OCI-LY3 (cell line): ENCODE data around the gene FANCE.

Source experiments
- H2AFZ ChIP-seq: fragments of 200-600, 300-600 bp; shearing (Covaris generic); 2 replicates; pipeline ENCODE4 v1.6.0; 2014; ENCODE audit warnings: antibody characterized with exemption, low read depth, low read length
- H3K27ac ChIP-seq: fragments of 200-600, 300-600 bp; sonication (generic); 2 replicates; pipeline ENCODE4 v1.5.1; 2014; ENCODE audit warnings: mild to moderate bottlenecking, low read length, moderate library complexity, mixed read lengths
- H3K27me3 ChIP-seq: fragments of 200-600, 300-600 bp; sonication (generic); 2 replicates; pipeline ENCODE4 v1.6.1; 2014; ENCODE audit warnings: low read depth, low read length, mixed read lengths
- H3K36me3 ChIP-seq: fragments of 200-600, 300-600 bp; sonication (generic); replicated peaks from 2 replicates; pipeline ENCODE3; 2014; ENCODE audit warnings: low read depth, low read length, mixed read lengths
- H3K4me1 ChIP-seq: fragments of 300-600, 200-600 bp; sonication (generic); 2 replicates; pipeline ENCODE4 v1.6.1; 2014; ENCODE audit warnings: low read length, mixed read lengths
- H3K4me2 ChIP-seq: fragments of 200-600, 300-600 bp; sonication (generic); 2 replicates; pipeline ENCODE4 v1.6.1; 2014; ENCODE audit warnings: low read length, mixed read lengths
- H3K4me3 ChIP-seq: fragments of 300-600, 200-600 bp; sonication (generic); 2 replicates; pipeline ENCODE4 v1.5.1; 2014; ENCODE audit warnings: antibody characterized with exemption, mild to moderate bottlenecking, low read length, moderate library complexity
- H3K79me2 ChIP-seq: fragments of 300-600, 200-600 bp; shearing (Covaris generic); 2 replicates; pipeline ENCODE4 v1.6.1; 2014; ENCODE audit warnings: mild to moderate bottlenecking, low read length, mixed read lengths
- H3K9ac ChIP-seq: fragments of 300-600, 200-600 bp; shearing (Covaris generic); 2 replicates; pipeline ENCODE4 v1.6.0; 2014; ENCODE audit warnings: mild to moderate bottlenecking, low read length, moderate library complexity
- H3K9me3 ChIP-seq: fragments of 200-600, 300-600 bp; shearing (Covaris generic); 2 replicates; pipeline ENCODE4 v1.6.1; 2014; ENCODE audit warnings: low read length, mixed read lengths; ENCODE audit not compliant: insufficient read depth
- H4K20me1 ChIP-seq: fragments of 200-600, 300-600 bp; sonication (generic); 2 replicates; pipeline ENCODE4 v1.6.1; 2016; ENCODE audit warnings: low read length, mixed read lengths; ENCODE audit not compliant: insufficient read depth
- EZH2phosphoT487 ChIP-seq: fragments of 200-600 bp; shearing (Covaris generic); IDR thresholded peaks from 2 replicates; pipeline ENCODE4 v1.6.1; 2018; ENCODE audit warnings: antibody characterized with exemption, mixed run types, low read depth
- TF ChIP-seq, protein P1 (sequence below): fragments of 200-600, 300-600 bp; sonication (generic); IDR thresholded peaks from 2 replicates; pipeline ENCODE4 v1.5.1; 2014; ENCODE audit warnings: antibody characterized with exemption, low read length, low read depth

The FANCE gene

DNA sequence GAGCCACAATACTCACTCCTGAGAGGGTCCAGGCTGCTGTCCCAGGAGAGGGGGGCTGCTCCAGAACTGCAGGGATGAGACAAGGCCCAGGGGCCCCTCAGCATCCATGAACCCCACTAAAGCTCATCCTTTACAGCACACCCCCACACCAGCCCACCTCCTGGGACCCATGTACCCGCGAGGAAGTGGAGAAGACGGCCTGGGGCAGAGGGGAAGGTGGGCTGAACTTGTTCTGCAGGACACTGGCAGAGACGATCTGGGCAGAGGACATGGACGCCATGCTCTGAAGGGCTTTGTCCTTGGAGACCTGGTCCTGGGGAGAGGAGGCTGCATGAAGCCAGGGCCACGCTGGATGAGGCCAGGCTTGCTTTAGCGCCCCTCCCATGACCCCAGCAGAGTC, 26.1 kb downstream of the FANCE start:
- no peaks in the 10 kb centered on the region for H3K4me1 ChIP-seq
- no peaks in the 10 kb centered on the region for H3K27me3 ChIP-seq
- no peak overlapping the region for H3K9ac ChIP-seq
- H3K79me2 ChIP-seq, result no peaks in the 10 kb centered on the region
- no peaks in the 10 kb centered on the region for H3K9me3 ChIP-seq
- no peaks in the 10 kb centered on the region for H3K36me3 ChIP-seq
- no peak overlapping the region for H3K4me2 ChIP-seq
- H3K27ac ChIP-seq, result no peak overlapping the region
- H4K20me1 ChIP-seq, result peaks cover 2% of the 10 kb centered on the region; the same call in 1 of the 2 replicates
- TF ChIP-seq, protein P1, sequence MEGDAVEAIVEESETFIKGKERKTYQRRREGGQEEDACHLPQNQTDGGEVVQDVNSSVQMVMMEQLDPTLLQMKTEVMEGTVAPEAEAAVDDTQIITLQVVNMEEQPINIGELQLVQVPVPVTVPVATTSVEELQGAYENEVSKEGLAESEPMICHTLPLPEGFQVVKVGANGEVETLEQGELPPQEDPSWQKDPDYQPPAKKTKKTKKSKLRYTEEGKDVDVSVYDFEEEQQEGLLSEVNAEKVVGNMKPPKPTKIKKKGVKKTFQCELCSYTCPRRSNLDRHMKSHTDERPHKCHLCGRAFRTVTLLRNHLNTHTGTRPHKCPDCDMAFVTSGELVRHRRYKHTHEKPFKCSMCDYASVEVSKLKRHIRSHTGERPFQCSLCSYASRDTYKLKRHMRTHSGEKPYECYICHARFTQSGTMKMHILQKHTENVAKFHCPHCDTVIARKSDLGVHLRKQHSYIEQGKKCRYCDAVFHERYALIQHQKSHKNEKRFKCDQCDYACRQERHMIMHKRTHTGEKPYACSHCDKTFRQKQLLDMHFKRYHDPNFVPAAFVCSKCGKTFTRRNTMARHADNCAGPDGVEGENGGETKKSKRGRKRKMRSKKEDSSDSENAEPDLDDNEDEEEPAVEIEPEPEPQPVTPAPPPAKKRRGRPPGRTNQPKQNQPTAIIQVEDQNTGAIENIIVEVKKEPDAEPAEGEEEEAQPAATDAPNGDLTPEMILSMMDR, result no peak
- no peak overlapping the region for H3K4me3 ChIP-seq
- no peak overlapping the region for H2AFZ ChIP-seq

DNA sequence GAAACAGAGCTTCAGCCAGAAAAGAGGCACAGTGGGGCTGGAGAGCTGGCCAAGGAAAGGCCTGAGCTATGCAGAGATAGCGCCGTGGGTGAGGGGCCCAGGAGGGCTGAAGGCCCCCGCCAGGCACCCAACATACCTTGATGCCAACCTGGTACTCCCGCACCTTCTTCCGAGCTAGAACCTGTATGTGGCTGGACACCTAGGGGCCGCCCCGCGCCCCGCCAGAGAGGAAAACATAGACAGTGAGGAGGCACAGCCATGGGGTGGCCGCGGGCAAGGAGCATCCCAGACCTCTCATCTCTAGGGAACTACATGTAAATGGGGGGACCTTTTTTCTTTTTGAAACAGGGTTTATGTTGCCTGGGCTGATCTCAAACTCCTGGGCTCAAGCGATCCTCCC, 28.0 kb downstream of the FANCE start:
- H3K4me3 ChIP-seq, result no peak overlapping the region
- no peaks in the 10 kb centered on the region for H3K4me1 ChIP-seq
- no peaks in the 10 kb centered on the region for H3K79me2 ChIP-seq
- no peaks in the 10 kb centered on the region for H3K36me3 ChIP-seq
- no peak overlapping the region for H3K27ac ChIP-seq
- no peak for TF ChIP-seq EZH2phosphoT487
- TF ChIP-seq, protein P1, result no peak
- H3K4me2 ChIP-seq, result no peak overlapping the region
- H4K20me1 ChIP-seq, result no peaks in the 10 kb centered on the region
- H3K9me3 ChIP-seq, result no peaks in the 10 kb centered on the region
- H3K9ac ChIP-seq, result no peak overlapping the region
- H2AFZ ChIP-seq, result no peak overlapping the region
- no peaks in the 10 kb centered on the region for H3K27me3 ChIP-seq

DNA sequence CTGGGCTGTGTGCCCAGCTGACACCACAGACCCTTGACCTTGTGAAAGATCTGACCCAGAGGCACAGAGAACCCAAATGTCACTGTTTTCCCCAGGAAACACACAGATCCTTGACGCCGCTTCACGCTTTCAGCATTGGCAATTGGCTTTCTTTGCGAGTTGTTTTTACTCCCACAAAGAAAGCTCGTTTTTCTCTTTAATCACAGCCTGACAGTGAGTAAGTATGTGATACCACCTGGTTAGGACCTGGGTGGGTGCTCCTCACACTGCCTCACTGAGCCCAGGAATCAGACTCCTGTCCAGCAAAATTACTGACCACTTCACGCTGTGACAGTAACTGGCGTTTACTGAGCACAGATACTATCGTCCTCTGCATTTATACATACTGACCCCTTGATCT, 29.1 kb downstream of the FANCE start:
- H4K20me1 ChIP-seq, result no peaks in the 10 kb centered on the region
- no peak overlapping the region for H3K4me3 ChIP-seq
- H3K4me1 ChIP-seq, result no peaks in the 10 kb centered on the region
- H2AFZ ChIP-seq, result no peak overlapping the region
- no peak overlapping the region for H3K27ac ChIP-seq
- no peak overlapping the region for H3K4me2 ChIP-seq
- no peaks in the 10 kb centered on the region for H3K79me2 ChIP-seq
- no peaks in the 10 kb centered on the region for H3K9me3 ChIP-seq
- H3K36me3 ChIP-seq, result no peaks in the 10 kb centered on the region
- TF ChIP-seq EZH2phosphoT487, result no peak
- TF ChIP-seq, protein P1, result no peak
- H3K27me3 ChIP-seq, result no peaks in the 10 kb centered on the region
- no peak overlapping the region for H3K9ac ChIP-seq

DNA sequence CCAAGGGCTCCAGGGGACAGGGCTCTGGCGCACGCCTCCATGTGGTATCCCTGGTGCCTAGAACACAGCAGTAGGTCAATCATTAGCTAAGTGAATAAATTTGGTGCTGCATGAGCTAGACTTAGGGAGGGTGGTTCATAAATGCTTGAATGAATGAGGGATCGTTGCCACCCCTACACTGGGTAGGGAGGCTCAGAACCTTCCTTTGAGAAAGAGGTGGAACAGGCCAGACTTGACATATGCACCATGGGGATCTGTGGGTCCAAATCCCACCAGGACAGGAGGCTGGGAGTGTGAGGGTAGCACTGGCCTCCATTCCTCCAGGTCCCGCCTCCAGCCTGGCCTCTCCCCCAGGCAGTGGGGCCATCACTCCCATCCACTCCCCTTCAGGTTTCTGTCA, 30.9 kb downstream of the FANCE start:
- no peaks in the 10 kb centered on the region for H3K36me3 ChIP-seq
- no peak overlapping the region for H2AFZ ChIP-seq
- no peak overlapping the region for H3K9ac ChIP-seq
- no peaks in the 10 kb centered on the region for H3K27me3 ChIP-seq
- H3K4me3 ChIP-seq, result no peak overlapping the region
- no peaks in the 10 kb centered on the region for H3K9me3 ChIP-seq
- no peak overlapping the region for H3K27ac ChIP-seq
- no peak overlapping the region for H3K4me2 ChIP-seq
- no peaks in the 10 kb centered on the region for H4K20me1 ChIP-seq
- H3K79me2 ChIP-seq, result no peaks in the 10 kb centered on the region
- TF ChIP-seq EZH2phosphoT487, result no peak
- TF ChIP-seq, protein P1, result no peak
- H3K4me1 ChIP-seq, result peaks cover 4% of the 10 kb centered on the region
